ENCODE data around the gene ZNF516. TPM values are rescaled to one million over a fixed set of nuclear protein-coding genes. Genes with fewer than 3 reads are reported as not detected.
A peak's percentile ranks its signal among the peaks of the same experiment; 100 is the strongest.

Gene ZNF516
- total RNA-seq, 4 donors from 2014 or later: 20.5 to 55.4 (median 22.4) TPM

GRCh38 chr18:76486038-76486437 lies 9.0 kb downstream of the ZNF516 start:
- TF ChIP-seq EP300 (IDR thresholded peaks at IDR 0.05) (no peak), POLR2A (IDR thresholded peaks at IDR 0.05) (no peak), POLR2AphosphoS5 (IDR thresholded peaks at IDR 0.05) (no peak)
- TF ChIP-seq, protein P1, sequence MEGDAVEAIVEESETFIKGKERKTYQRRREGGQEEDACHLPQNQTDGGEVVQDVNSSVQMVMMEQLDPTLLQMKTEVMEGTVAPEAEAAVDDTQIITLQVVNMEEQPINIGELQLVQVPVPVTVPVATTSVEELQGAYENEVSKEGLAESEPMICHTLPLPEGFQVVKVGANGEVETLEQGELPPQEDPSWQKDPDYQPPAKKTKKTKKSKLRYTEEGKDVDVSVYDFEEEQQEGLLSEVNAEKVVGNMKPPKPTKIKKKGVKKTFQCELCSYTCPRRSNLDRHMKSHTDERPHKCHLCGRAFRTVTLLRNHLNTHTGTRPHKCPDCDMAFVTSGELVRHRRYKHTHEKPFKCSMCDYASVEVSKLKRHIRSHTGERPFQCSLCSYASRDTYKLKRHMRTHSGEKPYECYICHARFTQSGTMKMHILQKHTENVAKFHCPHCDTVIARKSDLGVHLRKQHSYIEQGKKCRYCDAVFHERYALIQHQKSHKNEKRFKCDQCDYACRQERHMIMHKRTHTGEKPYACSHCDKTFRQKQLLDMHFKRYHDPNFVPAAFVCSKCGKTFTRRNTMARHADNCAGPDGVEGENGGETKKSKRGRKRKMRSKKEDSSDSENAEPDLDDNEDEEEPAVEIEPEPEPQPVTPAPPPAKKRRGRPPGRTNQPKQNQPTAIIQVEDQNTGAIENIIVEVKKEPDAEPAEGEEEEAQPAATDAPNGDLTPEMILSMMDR (IDR thresholded peaks at IDR 0.05): no peak
- WGBS: 73% methylated on average over 3 of the region's 3 CpGs
- no peaks in the 10 kb centered on the region for H3K27me3 ChIP-seq

GRCh38 chr18:76484749-76485387 lies 10.2 kb downstream of the ZNF516 start:
- TF ChIP-seq EP300 (IDR thresholded peaks at IDR 0.05): no peak
- TF ChIP-seq, protein P1 (IDR thresholded peaks at IDR 0.05): no peak
- no peak for TF ChIP-seq POLR2A (IDR thresholded peaks at IDR 0.05)
- Histone ChIP-seq H3K27me3 (no peaks in the 10 kb centered on the region), H3K4me3 (no peak overlapping the region), H3K36me3 (peaks cover 7% of the 10 kb centered on the region), H3K4me1 (peaks cover 29% of the 10 kb centered on the region), H3K27ac (no peak overlapping the region), H3K9me3 (no peaks in the 10 kb centered on the region)
- no peak for DNase-seq (ENCODE audit: low spot score in 2 of 2)
- WGBS: 82% methylated on average over 6 of the region's 6 CpGs

More at GRCh38 chr18:76486038-76486437, 9.0 kb downstream of the ZNF516 start:
- H3K9me3 ChIP-seq: no peaks in the 10 kb centered on the region
- H3K27ac ChIP-seq: no peak overlapping the region
- no peak overlapping the region for H3K4me3 ChIP-seq
- H3K36me3 ChIP-seq: peaks cover 7% of the 10 kb centered on the region
- DNase-seq (ENCODE audit: low spot score in 2 of 2): no peak
- peaks cover 39% of the 10 kb centered on the region for H3K4me1 ChIP-seq

DNA sequence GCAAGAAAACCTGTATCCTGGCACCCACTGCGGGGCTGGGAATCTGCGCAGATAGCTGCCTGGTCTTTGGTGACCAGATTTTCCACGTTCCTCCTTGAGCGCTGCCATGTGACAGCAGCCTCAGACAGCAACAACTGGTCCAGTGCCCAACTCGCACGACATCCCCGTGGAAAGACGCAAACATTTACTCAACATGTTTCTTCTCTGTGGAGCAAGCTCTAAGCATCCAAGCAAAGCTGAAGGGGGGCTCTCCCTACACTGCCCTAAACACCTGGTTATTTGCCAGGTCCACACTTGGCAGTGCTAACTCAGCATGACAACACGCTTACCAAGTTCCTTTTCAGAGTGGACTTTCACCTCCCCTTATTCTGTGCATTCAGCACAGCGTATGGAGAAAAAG lies 11.3 kb downstream of the ZNF516 start:
- Histone ChIP-seq H3K27me3 (no peaks in the 10 kb centered on the region), H3K4me1 (peaks cover 25% of the 10 kb centered on the region), H3K27ac (no peak overlapping the region), H3K4me3 (no peak overlapping the region), H3K36me3 (peaks cover 7% of the 10 kb centered on the region), H3K9me3 (no peaks in the 10 kb centered on the region)
- WGBS: 81% methylated on average over 10 of the region's 10 CpGs
- no peak for TF ChIP-seq POLR2AphosphoS5 (IDR thresholded peaks at IDR 0.05)
- no peak for TF ChIP-seq EP300 (IDR thresholded peaks at IDR 0.05)
- TF ChIP-seq, protein P1 (IDR thresholded peaks at IDR 0.05): no peak
- TF ChIP-seq POLR2A (IDR thresholded peaks at IDR 0.05): no peak
- no peak for DNase-seq (ENCODE audit: low spot score in 2 of 2)

- peak in 1 of 2 donors; percentile 58 for DNase-seq (ENCODE audit: low spot score in 2 of 2)
- peaks cover 19% of the 10 kb centered on the region for H3K4me1 ChIP-seq
- no peak overlapping the region for H3K4me3 ChIP-seq
- H3K27me3 ChIP-seq: no peaks in the 10 kb centered on the region
- TF ChIP-seq, protein P1 (IDR thresholded peaks at IDR 0.05): no peak
- H3K36me3 ChIP-seq: peaks cover 7% of the 10 kb centered on the region
- no peaks in the 10 kb centered on the region for H3K9me3 ChIP-seq
- no peak overlapping the region for H3K27ac ChIP-seq
- WGBS: 85% methylated on average over 15 of the region's 15 CpGs
These were observed 11.9 kb downstream of the ZNF516 start for GRCh38 chr18:76482971-76483691.

- H3K4me3 ChIP-seq: no peak overlapping the region
- no peak for DNase-seq (ENCODE audit: low spot score in 2 of 2)
- 88% methylated on average over 13 of the region's 13 CpGs for WGBS
- H3K27ac ChIP-seq: no peak overlapping the region
- H3K27me3 ChIP-seq: no peaks in the 10 kb centered on the region
- H3K4me1 ChIP-seq: peaks cover 15% of the 10 kb centered on the region
- TF ChIP-seq POLR2AphosphoS5 (IDR thresholded peaks at IDR 0.05): no peak
- TF ChIP-seq, protein P1 (IDR thresholded peaks at IDR 0.05): no peak
- no peak for TF ChIP-seq POLR2A (IDR thresholded peaks at IDR 0.05)
- TF ChIP-seq EP300 (IDR thresholded peaks at IDR 0.05): no peak
- H3K9me3 ChIP-seq: no peaks in the 10 kb centered on the region
- H3K36me3 ChIP-seq: peaks cover 7% of the 10 kb centered on the region
These were observed 12.8 kb downstream of the ZNF516 start for GRCh38 chr18:76482267-76482666.
